DOHH2 (cell line): ENCODE results near the gene SLC22A8.

Source experiments
- EZH2phosphoT487 ChIP-seq: fragments of 200-600 bp; sonication (generic); IDR thresholded peaks from 2 replicates; pipeline ENCODE4 v1.6.1; 2017; ENCODE audit warnings: borderline replicate concordance, mild to moderate bottlenecking, antibody characterized with exemption, low read length, moderate library complexity, mixed read lengths
- TF ChIP-seq, protein P1 (sequence below): fragments of 200-600 bp; sonication (generic); IDR thresholded peaks from one replicate; pipeline ENCODE4 v1.5.1; 2014; ENCODE audit warnings: antibody characterized with exemption, mild to moderate bottlenecking, low read depth, low read length; ENCODE audit not compliant: poor library complexity, severe bottlenecking

DNA sequence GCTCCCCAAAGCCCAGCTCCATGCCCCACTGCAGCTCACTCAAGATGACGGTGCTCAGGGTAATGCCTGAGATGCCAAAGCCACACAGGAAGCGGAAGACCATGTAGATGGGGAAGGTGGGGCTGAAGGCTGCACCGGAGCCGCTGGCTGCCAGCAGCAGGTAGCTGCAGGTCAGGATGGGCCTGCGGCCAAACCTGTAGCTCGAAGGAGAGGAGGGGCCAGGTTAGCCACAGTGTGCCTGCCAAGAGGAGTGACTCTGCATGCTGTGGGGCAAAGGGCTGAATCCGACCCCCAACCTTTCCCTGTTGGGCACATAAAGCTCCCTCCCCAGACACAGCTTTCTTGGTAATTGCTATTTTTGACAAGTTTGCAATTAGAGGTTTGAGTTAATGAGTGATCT is 16.0 kb downstream of the SLC22A8 start:
- TF ChIP-seq, protein P1, sequence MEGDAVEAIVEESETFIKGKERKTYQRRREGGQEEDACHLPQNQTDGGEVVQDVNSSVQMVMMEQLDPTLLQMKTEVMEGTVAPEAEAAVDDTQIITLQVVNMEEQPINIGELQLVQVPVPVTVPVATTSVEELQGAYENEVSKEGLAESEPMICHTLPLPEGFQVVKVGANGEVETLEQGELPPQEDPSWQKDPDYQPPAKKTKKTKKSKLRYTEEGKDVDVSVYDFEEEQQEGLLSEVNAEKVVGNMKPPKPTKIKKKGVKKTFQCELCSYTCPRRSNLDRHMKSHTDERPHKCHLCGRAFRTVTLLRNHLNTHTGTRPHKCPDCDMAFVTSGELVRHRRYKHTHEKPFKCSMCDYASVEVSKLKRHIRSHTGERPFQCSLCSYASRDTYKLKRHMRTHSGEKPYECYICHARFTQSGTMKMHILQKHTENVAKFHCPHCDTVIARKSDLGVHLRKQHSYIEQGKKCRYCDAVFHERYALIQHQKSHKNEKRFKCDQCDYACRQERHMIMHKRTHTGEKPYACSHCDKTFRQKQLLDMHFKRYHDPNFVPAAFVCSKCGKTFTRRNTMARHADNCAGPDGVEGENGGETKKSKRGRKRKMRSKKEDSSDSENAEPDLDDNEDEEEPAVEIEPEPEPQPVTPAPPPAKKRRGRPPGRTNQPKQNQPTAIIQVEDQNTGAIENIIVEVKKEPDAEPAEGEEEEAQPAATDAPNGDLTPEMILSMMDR, result no peak
- TF ChIP-seq EZH2phosphoT487, result no peak
